ENCODE measurements around the gene ZNF12. TPM values are rescaled to one million over a fixed set of nuclear protein-coding genes. Genes with fewer than 3 reads are reported as not detected.
"Not testable (repeated sequence)": the region's sequence is repeated elsewhere in the genome, so short reads cannot be mapped to it uniquely, and the experiment has no call there.

ZNF12 gene
- polyA plus RNA-seq (ENCODE audit: low read depth in 6 of 6), result 10 to 100 TPM; 12.8 to 30.7 (median 22.9) TPM

GRCh38 chr7:6706666-6707407 lies at the start of gene ZNF12:
Gene ZNF12, minus strand, starts transcription at chr7:6706947. Its CDS starts 1,774 bp downstream, at chr7:6705173.
- Mint-ChIP-seq H3K4me3 (peak within 1 kb of the TSS; percentile 88 to 96 (median 94)), H3K4me1 (peaks cover 36 to 47% (median 47%) of the 10 kb centered on the region in 3 donors), H3K27me3 (peaks cover 0 to 10% (median 0%) of the 10 kb centered on the region in 3 donors), H3K36me3 (peaks cover 13 to 22% of the 10 kb centered on the region in 2 donors), H3K27ac (peak within 1 kb of the TSS; percentile 81 to 95 (median 92)), H3K9me3 (peaks cover 0 to 4% (median 0%) of the 10 kb centered on the region in 7 donors)
- ATAC-seq (ENCODE audit: low read depth in 2 of 2) (peak; percentile 88 to 92), DNase-seq (peak; percentile 92)

GRCh38 chr7:6753964-6754363 lies 47.2 kb upstream of the ZNF12 start, which contains the start of gene RSPH10B2:
Gene RSPH10B2, plus strand, starts transcription at chr7:6754103. Its CDS starts 3,575 bp downstream, at chr7:6757678.
- not testable (repeated sequence) for H3K36me3 Mint-ChIP-seq; H3K9me3 Mint-ChIP-seq; H3K4me1 Mint-ChIP-seq; H3K27ac Mint-ChIP-seq; ATAC-seq (ENCODE audit: low read depth in 2 of 2); DNase-seq; H3K4me3 Mint-ChIP-seq; H3K27me3 Mint-ChIP-seq

GRCh38 chr7:6750173-6750572 lies 43.4 kb upstream of the ZNF12 start:
- not testable (repeated sequence) for ATAC-seq (ENCODE audit: low read depth in 2 of 2); H3K9me3 Mint-ChIP-seq; H3K36me3 Mint-ChIP-seq; DNase-seq; H3K4me1 Mint-ChIP-seq; H3K27me3 Mint-ChIP-seq; H3K27ac Mint-ChIP-seq; H3K4me3 Mint-ChIP-seq

- H3K36me3 Mint-ChIP-seq, result peaks cover 0 to 15% of the 10 kb centered on the region in 2 donors
- not testable (repeated sequence) for ATAC-seq (ENCODE audit: low read depth in 2 of 2)
Measured at GRCh38 chr7:6749335-6749734, 42.6 kb upstream of the ZNF12 start.

GRCh38 chr7:6744410-6745100 lies 37.8 kb upstream of the ZNF12 start:
- H3K27me3 Mint-ChIP-seq; DNase-seq; H3K9me3 Mint-ChIP-seq; H3K4me3 Mint-ChIP-seq; H3K36me3 Mint-ChIP-seq; ATAC-seq (ENCODE audit: low read depth in 2 of 2); H3K4me1 Mint-ChIP-seq: not testable (repeated sequence)
- peak overlapping the region in 1 of 6 donors; percentile 39 for H3K27ac Mint-ChIP-seq

More at GRCh38 chr7:6749335-6749734, 42.6 kb upstream of the ZNF12 start:
- H3K27ac Mint-ChIP-seq, H3K9me3 Mint-ChIP-seq, H3K27me3 Mint-ChIP-seq, H3K4me3 Mint-ChIP-seq, H3K4me1 Mint-ChIP-seq, DNase-seq: not testable (repeated sequence)

GRCh38 chr7:6738415-6738814 lies 31.7 kb upstream of the ZNF12 start:
- DNase-seq; H3K9me3 Mint-ChIP-seq; H3K27me3 Mint-ChIP-seq; H3K4me3 Mint-ChIP-seq; H3K4me1 Mint-ChIP-seq; ATAC-seq (ENCODE audit: low read depth in 2 of 2); H3K27ac Mint-ChIP-seq: not testable (repeated sequence)
- peaks cover 6 to 11% of the 10 kb centered on the region in 2 donors for H3K36me3 Mint-ChIP-seq

GRCh38 chr7:6730343-6730633 lies 23.5 kb upstream of the ZNF12 start:
- DNase-seq, result no peak

GRCh38 chr7:6729492-6730342 lies 23.0 kb upstream of the ZNF12 start:
- peaks cover 15 to 50% (median 47%) of the 10 kb centered on the region in 3 donors for H3K4me1 Mint-ChIP-seq
- ATAC-seq (ENCODE audit: low read depth in 2 of 2), result peak; percentile 77 to 78
- no peaks in the 10 kb centered on the region for H3K27me3 Mint-ChIP-seq
- no peaks in the 10 kb centered on the region for H3K36me3 Mint-ChIP-seq
- DNase-seq, result peak; percentile 77
- peak overlapping the region; percentile 88 to 96 (median 92) for H3K4me3 Mint-ChIP-seq
- peak overlapping the region; percentile 76 to 95 (median 91) for H3K27ac Mint-ChIP-seq
- H3K9me3 Mint-ChIP-seq, result peaks cover 0 to 2% (median 0%) of the 10 kb centered on the region in 7 donors

More at GRCh38 chr7:6730343-6730633, 23.5 kb upstream of the ZNF12 start:
- Mint-ChIP-seq H3K4me3 (peak overlapping the region; percentile 88 to 96 (median 92)), H3K36me3 (peaks cover 0 to 4% of the 10 kb centered on the region in 2 donors), H3K27me3 (no peaks in the 10 kb centered on the region), H3K9me3 (peaks cover 0 to 2% (median 0%) of the 10 kb centered on the region in 7 donors), H3K27ac (peak overlapping the region in 5 of 6 donors; percentile 76 to 89 (median 84)), H3K4me1 (peaks cover 10 to 44% (median 42%) of the 10 kb centered on the region in 3 donors)
- ATAC-seq (ENCODE audit: low read depth in 2 of 2), result no peak

GRCh38 chr7:6728893-6729491 lies 22.2 kb upstream of the ZNF12 start:
- Mint-ChIP-seq H3K4me1 (peaks cover 18 to 54% (median 48%) of the 10 kb centered on the region in 3 donors), H3K27ac (peak overlapping the region; percentile 67 to 95 (median 91)), H3K4me3 (peak overlapping the region; percentile 88 to 96 (median 92))
- not testable (repeated sequence) for H3K36me3 Mint-ChIP-seq; H3K9me3 Mint-ChIP-seq; DNase-seq; H3K27me3 Mint-ChIP-seq; ATAC-seq (ENCODE audit: low read depth in 2 of 2)

GRCh38 chr7:6727663-6728062 lies 20.9 kb upstream of the ZNF12 start:
- Mint-ChIP-seq H3K4me1 (peaks cover 18 to 57% (median 43%) of the 10 kb centered on the region in 3 donors), H3K27ac (no peak overlapping the region), H3K4me3 (peak overlapping the region in 4 of 8 donors; percentile 19 to 92 (median 77)), H3K36me3 (no peaks in the 10 kb centered on the region), H3K27me3 (no peaks in the 10 kb centered on the region), H3K9me3 (peaks cover 0 to 2% (median 0%) of the 10 kb centered on the region in 7 donors)
- no peak for DNase-seq
- ATAC-seq (ENCODE audit: low read depth in 2 of 2), result no peak

GRCh38 chr7:6726341-6726740 lies 19.6 kb upstream of the ZNF12 start:
- DNase-seq; H3K27me3 Mint-ChIP-seq; H3K9me3 Mint-ChIP-seq; ATAC-seq (ENCODE audit: low read depth in 2 of 2); H3K36me3 Mint-ChIP-seq: not testable (repeated sequence)
- Mint-ChIP-seq H3K4me1 (peaks cover 18 to 58% (median 39%) of the 10 kb centered on the region in 3 donors), H3K27ac (peak overlapping the region in 2 of 6 donors; percentile 12 to 29), H3K4me3 (peak overlapping the region in 2 of 8 donors; percentile 15 to 73)

- ATAC-seq (ENCODE audit: low read depth in 2 of 2) (peak; percentile 77), DNase-seq (peak; percentile 77)
- no peaks in the 10 kb centered on the region for H3K36me3 Mint-ChIP-seq
- peaks cover 12 to 47% (median 27%) of the 10 kb centered on the region in 3 donors for H3K4me1 Mint-ChIP-seq
- H3K27ac Mint-ChIP-seq, result peak overlapping the region; percentile 25 to 92 (median 72)
- peaks cover 0 to 2% (median 0%) of the 10 kb centered on the region in 7 donors for H3K9me3 Mint-ChIP-seq
- no peaks in the 10 kb centered on the region for H3K27me3 Mint-ChIP-seq
- H3K4me3 Mint-ChIP-seq, result peak overlapping the region in 7 of 8 donors; percentile 28 to 77 (median 45)
Measured at GRCh38 chr7:6725003-6725402, 18.3 kb upstream of the ZNF12 start.

Measured in naive B cell (primary cell).